Tibial artery (tissue), 4 donors: ENCODE data around the gene ALAD.

ENCODE experiments used
- DNase-seq, 2 donors: peaks; one replicate each; pipeline ENCODE4 v3.0.0-alpha.2; 2019
- H3K27ac ChIP-seq, 2 donors: fragments of 200-600 bp; sonication (generic) in 1 of 2; 1 replicate in 1 of 2; 2 replicates in 1 of 2; pipeline ENCODE4 v1.5.1; 2018 to 2019; ENCODE audit warnings: mild to moderate bottlenecking in 1 of 2
- H3K27me3 ChIP-seq, 2 donors: fragments of 200-600 bp; sonication (generic) in 1 of 2; one replicate each; pipeline versions ENCODE4 v1.5.1 to v1.6.0; 2016 to 2019
- H3K36me3 ChIP-seq, 3 donors: fragments of 200-600 bp; sonication (generic) in 2 of 3; one replicate each; pipeline ENCODE4 v1.5.1; 2016 to 2019; ENCODE audit warnings: mild to moderate bottlenecking in 2 of 3
- H3K4me1 ChIP-seq, 4 donors: fragments of 200-600 bp; sonication (generic) in 2 of 4; 1 replicate in 3 of 4; 2 replicates in 1 of 4; pipeline ENCODE4 v1.5.1; 2016 to 2019
- H3K4me3 ChIP-seq, 2 donors: fragments of 200-600 bp; sonication (generic) in 1 of 2; 1 replicate in 1 of 2; 2 replicates in 1 of 2; pipeline ENCODE4 v1.5.1; 2018 to 2019; ENCODE audit warnings: mild to moderate bottlenecking in 2 of 2
- H3K9me3 ChIP-seq, 3 donors: fragments of 200-600 bp; sonication (generic) in 1 of 3; one replicate each; pipeline ENCODE4 v1.5.1; 2016 to 2019
- CTCF ChIP-seq, 2 experiments: fragments of 200-600 bp in 1 of 2; fragments of 450-650 bp in 1 of 2; IDR thresholded peaks; one replicate each; pipeline ENCODE4 v1.5.1; 2017 to 2019; ENCODE audit warnings: antibody characterized with exemption in 2 of 2, mild to moderate bottlenecking in 1 of 2, moderate library complexity in 1 of 2
- intact Hi-C: fragments of 100-400 bp; cut with DNase I; formaldehyde crosslinking; loops from one replicate; pipeline ENCODE4 v1.15.0; 2023; ENCODE audit warnings: low total_unique reads

The ALAD gene

GRCh38 chr9:113348437-113348836 lies 52.6 kb downstream of the ALAD start:
- no peak for TF ChIP-seq CTCF (IDR thresholded peaks at IDR 0.05)

GRCh38 chr9:113345671-113346070 lies 55.4 kb downstream of the ALAD start:
- peak overlapping the region in 1 of 2 donors; percentile 83 for H3K27ac ChIP-seq
- H3K4me1 ChIP-seq: peaks cover 0 to 33% (median 19%) of the 10 kb centered on the region in 4 donors
- no peaks in the 10 kb centered on the region for H3K9me3 ChIP-seq
- no peak for TF ChIP-seq CTCF (IDR thresholded peaks at IDR 0.05)
- intact Hi-C loops: no loop called here
- H3K27me3 ChIP-seq: no peaks in the 10 kb centered on the region
- no peaks in the 10 kb centered on the region for H3K36me3 ChIP-seq
- H3K4me3 ChIP-seq: no peak overlapping the region
- DNase-seq: no peak

More at GRCh38 chr9:113348437-113348836, 52.6 kb downstream of the ALAD start:
- DNase-seq: no peak
- H3K4me1 ChIP-seq: peaks cover 0 to 27% (median 16%) of the 10 kb centered on the region in 4 donors
- H3K27ac ChIP-seq: no peak overlapping the region
- no peaks in the 10 kb centered on the region for H3K9me3 ChIP-seq
- no peak overlapping the region for H3K4me3 ChIP-seq
- no peaks in the 10 kb centered on the region for H3K36me3 ChIP-seq
- H3K27me3 ChIP-seq: no peaks in the 10 kb centered on the region
- intact Hi-C loops: no loop called here

- intact Hi-C loops: no loop called here
- TF ChIP-seq CTCF (IDR thresholded peaks at IDR 0.05): no peak
- H3K27me3 ChIP-seq: no peaks in the 10 kb centered on the region
- H3K9me3 ChIP-seq: no peaks in the 10 kb centered on the region
- DNase-seq: no peak
- H3K4me3 ChIP-seq: no peak overlapping the region
- no peaks in the 10 kb centered on the region for H3K36me3 ChIP-seq
- peaks cover 0 to 32% (median 18%) of the 10 kb centered on the region in 4 donors for H3K4me1 ChIP-seq
- H3K27ac ChIP-seq: peak overlapping the region; percentile 82 to 83
Measured at GRCh38 chr9:113345190-113345589, 55.9 kb downstream of the ALAD start.

GRCh38 chr9:113343732-113344231 lies 57.3 kb downstream of the ALAD start:
- intact Hi-C loops: no loop called here
- TF ChIP-seq CTCF (IDR thresholded peaks at IDR 0.05): no peak
- H3K4me1 ChIP-seq: peaks cover 0 to 27% (median 18%) of the 10 kb centered on the region in 4 donors
- H3K9me3 ChIP-seq: no peaks in the 10 kb centered on the region
- no peaks in the 10 kb centered on the region for H3K36me3 ChIP-seq
- H3K27ac ChIP-seq: peak overlapping the region; percentile 82 to 83
- H3K4me3 ChIP-seq: no peak overlapping the region
- peak; percentile 92 for DNase-seq
- H3K27me3 ChIP-seq: no peaks in the 10 kb centered on the region

- no peaks in the 10 kb centered on the region for H3K36me3 ChIP-seq
- no peaks in the 10 kb centered on the region for H3K27me3 ChIP-seq
- no peak for TF ChIP-seq CTCF (IDR thresholded peaks at IDR 0.05)
- intact Hi-C loops: no loop called here
- H3K9me3 ChIP-seq: no peaks in the 10 kb centered on the region
- no peak overlapping the region for H3K4me3 ChIP-seq
- peaks cover 0 to 27% (median 18%) of the 10 kb centered on the region in 4 donors for H3K4me1 ChIP-seq
- DNase-seq: no peak
- H3K27ac ChIP-seq: no peak overlapping the region
Measured at GRCh38 chr9:113341712-113342410, 59.2 kb downstream of the ALAD start.
